Peyer's patch (tissue), 4 donors: Measurements from ENCODE around the gene DAB1. TPM values are rescaled to one million over a fixed set of nuclear protein-coding genes. Genes with fewer than 3 reads are reported as not detected.

Source experiments
- DNase-seq, 3 donors: peaks; one replicate each; pipeline ENCODE4 v3.0.0-alpha.2; 2017 to 2019
- H3K27ac ChIP-seq, 4 donors: fragments of 200-600 bp; sonication (generic); one replicate each; pipeline ENCODE4 v1.5.1; 2016 to 2019
- H3K27me3 ChIP-seq, 2 donors: fragments of 200-600 bp; sonication (generic); one replicate each; pipeline ENCODE4 v1.5.1; 2019
- H3K36me3 ChIP-seq, 3 donors: fragments of 200-600 bp; sonication (generic); one replicate each; pipeline ENCODE4 v1.5.1; 2016 to 2019
- H3K4me1 ChIP-seq, 4 donors: fragments of 200-600 bp; sonication (generic); one replicate each; pipeline ENCODE4 v1.5.1; 2016 to 2019
- H3K4me3 ChIP-seq, 4 donors: fragments of 200-600 bp; sonication (generic); 1 replicate in 3 of 4; 2 replicates in 1 of 4; pipeline ENCODE4 v1.5.1; 2016 to 2019; ENCODE audit warnings: mild to moderate bottlenecking in 1 of 4
- H3K9me3 ChIP-seq, 4 donors: fragments of 200-600 bp; sonication (generic); one replicate each; pipeline ENCODE4 v1.5.1; 2016 to 2019; ENCODE audit warnings: mild to moderate bottlenecking in 1 of 4
- POLR2A ChIP-seq, 2 donors: fragments of 450-650 bp; IDR thresholded peaks; one replicate each; pipeline ENCODE4 v1.5.1; 2017; ENCODE audit warnings: antibody characterized with exemption in 2 of 2, mild to moderate bottlenecking in 2 of 2, moderate library complexity in 2 of 2
- total RNA-seq, 4 donors: library from RNA; depleted of rRNA; stranded (reverse); fragments of >200 nt; gene quantifications; one replicate each; pipeline ENCODE4 v1.1.0, GENCODE V29; 2016
- TF ChIP-seq, protein P1 (sequence below), 6 experiments: fragments of 450-650 bp in 4 of 6; fragments of 200-600 bp in 2 of 6; sonication (generic) in 1 of 6; IDR thresholded peaks; one replicate each; pipeline ENCODE4 v1.5.1; 2017 to 2019; ENCODE audit warnings: antibody characterized with exemption in 6 of 6, mild to moderate bottlenecking in 3 of 6, moderate library complexity in 1 of 6

DAB1 gene
- total RNA-seq, 4 donors from 2014 or later, result 4.1 to 75.3 (median 63.9) TPM

DNA sequence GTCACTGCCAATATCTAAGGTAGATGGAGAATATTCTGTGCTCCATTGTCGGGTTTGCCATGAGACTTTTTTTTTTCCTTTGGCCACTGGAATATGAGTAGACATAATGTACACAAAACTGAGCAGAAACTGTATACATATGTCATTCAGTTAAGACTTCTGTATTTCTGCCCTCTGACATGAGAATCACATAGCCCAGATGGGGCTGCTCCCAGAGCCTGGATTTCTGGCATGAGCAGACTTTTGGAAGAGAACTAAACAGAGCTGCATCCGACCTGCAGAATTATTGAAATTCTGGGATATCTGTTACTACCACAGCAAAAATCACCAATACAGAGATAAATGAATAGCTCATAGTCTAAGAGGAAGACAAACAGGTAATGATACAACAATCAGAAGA lies 62.3 kb downstream of the DAB1 start:
- Histone ChIP-seq H3K9me3 (no peaks in the 10 kb centered on the region), H3K4me1 (no peaks in the 10 kb centered on the region), H3K4me3 (no peak overlapping the region), H3K36me3 (no peaks in the 10 kb centered on the region), H3K27ac (no peak overlapping the region), H3K27me3 (no peaks in the 10 kb centered on the region)
- DNase-seq, result no peak
- TF ChIP-seq, protein P1, sequence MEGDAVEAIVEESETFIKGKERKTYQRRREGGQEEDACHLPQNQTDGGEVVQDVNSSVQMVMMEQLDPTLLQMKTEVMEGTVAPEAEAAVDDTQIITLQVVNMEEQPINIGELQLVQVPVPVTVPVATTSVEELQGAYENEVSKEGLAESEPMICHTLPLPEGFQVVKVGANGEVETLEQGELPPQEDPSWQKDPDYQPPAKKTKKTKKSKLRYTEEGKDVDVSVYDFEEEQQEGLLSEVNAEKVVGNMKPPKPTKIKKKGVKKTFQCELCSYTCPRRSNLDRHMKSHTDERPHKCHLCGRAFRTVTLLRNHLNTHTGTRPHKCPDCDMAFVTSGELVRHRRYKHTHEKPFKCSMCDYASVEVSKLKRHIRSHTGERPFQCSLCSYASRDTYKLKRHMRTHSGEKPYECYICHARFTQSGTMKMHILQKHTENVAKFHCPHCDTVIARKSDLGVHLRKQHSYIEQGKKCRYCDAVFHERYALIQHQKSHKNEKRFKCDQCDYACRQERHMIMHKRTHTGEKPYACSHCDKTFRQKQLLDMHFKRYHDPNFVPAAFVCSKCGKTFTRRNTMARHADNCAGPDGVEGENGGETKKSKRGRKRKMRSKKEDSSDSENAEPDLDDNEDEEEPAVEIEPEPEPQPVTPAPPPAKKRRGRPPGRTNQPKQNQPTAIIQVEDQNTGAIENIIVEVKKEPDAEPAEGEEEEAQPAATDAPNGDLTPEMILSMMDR (IDR thresholded peaks at IDR 0.05), result no peak
- no peak for TF ChIP-seq POLR2A (IDR thresholded peaks at IDR 0.05)

DNA sequence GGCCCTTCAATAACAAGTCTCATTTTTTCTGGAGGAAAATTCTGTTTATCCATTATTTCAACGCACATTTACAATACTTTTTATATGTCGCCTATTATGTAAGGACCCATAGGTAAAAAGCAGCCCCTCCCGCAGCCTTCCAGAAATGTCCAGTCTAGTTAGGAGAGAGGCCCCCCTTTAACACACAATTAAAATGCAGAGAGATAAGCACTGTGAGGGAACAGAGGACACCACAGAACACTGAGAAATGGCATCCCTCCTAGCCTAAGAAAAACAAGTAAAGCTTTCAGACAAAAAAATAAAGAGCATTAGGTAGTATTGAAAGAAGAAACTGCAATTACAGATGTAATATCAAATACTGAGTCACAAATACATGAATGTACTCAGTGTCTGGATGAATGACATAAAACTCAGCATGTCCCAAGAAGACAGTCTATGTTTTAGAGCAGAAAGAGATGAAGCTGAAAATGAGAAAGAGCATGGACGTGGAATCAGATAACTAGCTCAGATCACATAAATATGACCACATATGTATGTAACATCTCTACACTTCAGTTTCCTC lies 62.9 kb downstream of the DAB1 start:
- Histone ChIP-seq H3K9me3 (no peaks in the 10 kb centered on the region), H3K27ac (no peak overlapping the region), H3K27me3 (no peaks in the 10 kb centered on the region), H3K4me3 (no peak overlapping the region), H3K36me3 (no peaks in the 10 kb centered on the region), H3K4me1 (no peaks in the 10 kb centered on the region)
- DNase-seq, result no peak
- TF ChIP-seq, protein P1 (IDR thresholded peaks at IDR 0.05), result no peak
- TF ChIP-seq POLR2A (IDR thresholded peaks at IDR 0.05), result no peak

DNA sequence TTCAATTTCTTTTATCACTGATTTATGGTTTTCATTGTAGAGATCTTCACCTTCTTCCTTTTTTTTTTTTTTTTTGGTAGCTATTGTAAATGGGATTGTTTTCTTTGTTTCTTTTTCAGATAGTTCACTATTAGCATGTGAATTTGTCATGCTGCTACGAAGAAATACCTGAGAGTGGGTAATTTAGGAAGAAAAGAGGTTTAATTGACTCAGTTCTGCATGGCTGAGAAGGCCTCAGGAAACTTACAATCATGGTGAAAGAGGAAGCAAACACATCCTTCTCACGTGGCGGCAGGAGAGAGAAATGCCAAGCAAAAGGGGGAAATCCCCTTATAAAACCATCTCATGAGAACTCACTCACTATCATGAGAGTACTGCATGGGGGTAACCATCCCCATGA lies 66.4 kb downstream of the DAB1 start:
- Histone ChIP-seq H3K27ac (no peak overlapping the region), H3K9me3 (no peaks in the 10 kb centered on the region), H3K4me1 (no peaks in the 10 kb centered on the region), H3K36me3 (no peaks in the 10 kb centered on the region), H3K27me3 (no peaks in the 10 kb centered on the region), H3K4me3 (no peak overlapping the region)
- TF ChIP-seq, protein P1 (IDR thresholded peaks at IDR 0.05), result no peak
- TF ChIP-seq POLR2A (IDR thresholded peaks at IDR 0.05), result no peak
- no peak for DNase-seq

DNA sequence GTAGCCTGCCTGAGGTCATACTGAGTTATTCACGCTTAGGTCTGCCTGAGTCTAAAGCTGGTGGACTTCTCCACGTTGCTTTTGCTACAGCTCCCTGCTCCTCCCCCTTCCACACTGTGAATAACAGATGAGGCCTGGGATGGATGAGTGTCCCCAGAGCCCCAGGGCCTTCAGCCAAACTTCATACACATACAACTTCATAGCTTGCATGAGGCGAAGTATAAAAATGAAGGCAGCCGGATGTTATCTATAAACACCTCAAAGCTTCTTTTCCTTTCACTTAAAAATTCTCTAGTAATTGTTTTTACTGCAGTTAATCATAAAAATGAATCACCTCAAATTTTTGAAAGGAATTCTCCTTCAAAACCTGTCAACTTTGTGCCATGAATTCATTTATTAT lies 70.2 kb downstream of the DAB1 start:
- no peaks in the 10 kb centered on the region for H3K4me1 ChIP-seq
- DNase-seq, result no peak
- H3K4me3 ChIP-seq, result no peak overlapping the region
- no peak overlapping the region for H3K27ac ChIP-seq
- no peaks in the 10 kb centered on the region for H3K9me3 ChIP-seq
- no peaks in the 10 kb centered on the region for H3K36me3 ChIP-seq
- no peak for TF ChIP-seq POLR2A (IDR thresholded peaks at IDR 0.05)
- TF ChIP-seq, protein P1 (IDR thresholded peaks at IDR 0.05), result no peak
- no peaks in the 10 kb centered on the region for H3K27me3 ChIP-seq

DNA sequence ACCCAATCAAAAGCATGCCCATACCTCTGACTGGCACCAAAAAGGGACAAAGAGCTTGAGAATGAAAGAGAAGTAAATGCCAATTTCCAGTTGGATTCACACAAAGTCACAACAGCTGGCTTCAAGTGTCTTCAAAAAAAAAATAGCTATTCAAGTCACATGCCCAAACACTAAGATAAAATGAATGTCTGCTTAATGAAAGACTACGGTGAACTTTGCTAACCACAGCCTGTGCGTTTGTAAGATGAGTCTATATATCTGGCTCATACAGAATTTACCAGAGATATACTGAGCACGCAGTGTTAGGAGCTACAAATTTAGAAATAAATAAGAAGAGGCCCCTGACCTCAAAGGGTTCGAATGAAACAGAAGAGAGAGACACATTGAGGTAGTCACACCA lies 73.2 kb downstream of the DAB1 start:
- no peak overlapping the region for H3K27ac ChIP-seq
- no peak for DNase-seq
- no peaks in the 10 kb centered on the region for H3K9me3 ChIP-seq
- H3K36me3 ChIP-seq, result no peaks in the 10 kb centered on the region
- TF ChIP-seq, protein P1 (IDR thresholded peaks at IDR 0.05), result no peak
- TF ChIP-seq POLR2A (IDR thresholded peaks at IDR 0.05), result no peak
- H3K27me3 ChIP-seq, result no peaks in the 10 kb centered on the region
- no peak overlapping the region for H3K4me3 ChIP-seq
- H3K4me1 ChIP-seq, result no peaks in the 10 kb centered on the region

DNA sequence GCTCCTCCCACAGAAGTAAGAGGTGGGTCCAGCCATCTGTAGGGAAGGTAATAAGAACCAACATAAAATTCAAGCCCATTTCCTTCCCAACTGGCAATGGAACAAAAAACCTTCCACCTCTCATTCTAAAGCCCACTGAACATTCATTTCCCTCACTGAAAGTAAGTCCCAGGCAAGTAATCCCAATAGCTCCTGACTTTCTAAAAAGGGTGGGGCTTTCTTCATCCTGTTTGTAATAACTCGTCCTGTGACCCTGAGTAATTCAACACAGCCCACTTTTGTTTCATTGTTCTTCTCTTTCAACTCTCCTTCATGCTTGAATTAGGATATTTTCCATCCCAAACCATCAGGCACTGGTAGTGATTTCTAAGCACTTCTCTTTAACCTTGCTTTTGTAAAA lies 74.9 kb downstream of the DAB1 start:
- H3K27me3 ChIP-seq, result no peaks in the 10 kb centered on the region
- H3K36me3 ChIP-seq, result no peaks in the 10 kb centered on the region
- H3K9me3 ChIP-seq, result no peaks in the 10 kb centered on the region
- no peak overlapping the region for H3K27ac ChIP-seq
- no peaks in the 10 kb centered on the region for H3K4me1 ChIP-seq
- no peak overlapping the region for H3K4me3 ChIP-seq
- TF ChIP-seq, protein P1 (IDR thresholded peaks at IDR 0.05), result no peak
- TF ChIP-seq POLR2A (IDR thresholded peaks at IDR 0.05), result no peak
- no peak for DNase-seq
